ENCODE measurements around the gene LDHD.

Gene LDHD

DNA sequence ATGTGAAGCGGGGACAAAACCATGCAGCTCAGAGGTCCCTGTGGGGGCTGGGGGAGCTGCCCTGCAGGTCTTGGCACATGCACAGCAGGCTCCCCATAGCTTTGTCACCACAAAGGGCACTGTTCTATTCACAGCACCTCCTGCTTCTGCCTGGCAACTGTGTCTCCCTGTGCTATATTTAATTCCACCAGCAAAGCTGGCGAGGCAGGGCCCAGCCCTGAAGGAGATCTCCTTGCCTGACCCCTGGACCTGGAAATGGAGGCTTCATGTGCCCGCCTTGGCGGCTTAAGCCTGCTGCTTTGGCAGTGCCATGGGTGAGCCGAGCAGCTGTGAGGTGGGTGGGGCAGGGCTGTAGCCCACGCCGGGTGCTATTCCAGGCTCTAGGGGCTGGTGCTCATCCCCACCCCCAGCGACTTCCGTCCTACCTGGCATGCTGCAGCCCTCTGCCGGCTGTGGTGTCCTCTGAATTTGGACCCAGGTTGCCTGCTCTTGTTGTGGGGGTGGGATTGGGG lies 6.8 kb downstream of the LDHD start:
- Histone ChIP-seq H3K4me1 (ENCODE audit: insufficient read depth, insufficient read length) (peaks cover 47% of the 10 kb centered on the region), H3K36me3 (ENCODE audit: insufficient read depth, insufficient read length, low read length) (peaks cover 20% of the 10 kb centered on the region), H3K27me3 (ENCODE audit: insufficient read depth, insufficient read length) (no peaks in the 10 kb centered on the region), H3K9me3 (ENCODE audit: insufficient read depth, low read length) (no peaks in the 10 kb centered on the region), H3K4me3 (ENCODE audit: insufficient read length, low read depth) (no peak overlapping the region), H3K9ac (ENCODE audit: insufficient read length, low read depth) (peak overlapping the region; percentile 23)
- TF ChIP-seq ZNF274 (IDR thresholded peaks at IDR 0.05; ENCODE audit: low read depth, low read length), result no peak
- no peak for TF ChIP-seq YY1 (IDR thresholded peaks at IDR 0.05; ENCODE audit: insufficient read depth, insufficient read length)
- TF ChIP-seq SUZ12 (IDR thresholded peaks at IDR 0.05; ENCODE audit: extremely low read depth, insufficient read depth, insufficient read length), result no peak
- DNase-seq (ENCODE audit: low read depth, low spot score), result no peak

DNA sequence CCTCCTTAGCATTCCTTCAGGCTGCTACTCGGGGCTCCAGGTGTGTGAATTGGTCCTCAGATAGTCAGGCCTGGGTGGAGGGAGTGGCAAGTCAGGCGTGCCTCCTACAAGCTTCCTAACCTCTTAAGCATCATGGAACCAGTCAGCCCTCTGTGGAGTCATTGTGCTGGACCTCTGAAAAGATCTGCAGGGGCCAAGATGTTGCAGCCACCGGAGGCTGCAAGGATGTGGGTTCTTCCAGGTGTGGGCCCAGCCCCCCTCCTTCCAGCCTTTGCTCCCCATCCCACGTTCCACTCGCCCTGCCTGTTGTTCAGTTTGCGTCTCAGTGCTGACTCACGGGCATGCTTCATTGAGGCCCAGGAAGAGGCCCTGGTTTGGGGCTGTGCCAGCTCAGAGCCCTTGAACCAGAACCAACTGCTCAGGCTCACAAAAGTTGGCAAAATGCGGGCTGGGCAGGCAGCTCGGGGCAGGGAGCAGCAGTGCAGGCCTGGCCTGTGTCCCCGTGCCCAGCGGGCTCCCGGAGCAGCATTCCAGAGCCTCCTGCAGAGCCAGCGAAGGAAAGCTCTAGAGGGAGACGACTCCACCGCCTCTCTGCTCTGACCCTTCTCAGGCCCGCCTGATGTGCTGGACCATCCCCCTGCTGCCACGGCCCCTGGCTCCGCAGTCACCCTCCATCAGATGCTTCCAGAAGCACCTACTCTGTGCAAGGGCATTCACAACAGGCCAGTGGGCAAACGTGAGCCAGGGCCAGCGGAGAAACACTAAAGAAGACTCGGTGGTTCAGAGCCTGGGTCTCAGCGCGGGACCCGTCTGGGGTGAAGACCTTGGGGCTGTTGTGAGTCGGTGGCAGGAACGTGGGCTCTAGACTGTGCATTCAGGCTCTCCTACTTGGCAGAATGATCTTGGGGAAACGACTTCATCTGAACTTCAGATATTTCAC lies 7.5 kb downstream of the LDHD start:
- no peak overlapping the region for H3K4me3 ChIP-seq (ENCODE audit: insufficient read length, low read depth)

DNA sequence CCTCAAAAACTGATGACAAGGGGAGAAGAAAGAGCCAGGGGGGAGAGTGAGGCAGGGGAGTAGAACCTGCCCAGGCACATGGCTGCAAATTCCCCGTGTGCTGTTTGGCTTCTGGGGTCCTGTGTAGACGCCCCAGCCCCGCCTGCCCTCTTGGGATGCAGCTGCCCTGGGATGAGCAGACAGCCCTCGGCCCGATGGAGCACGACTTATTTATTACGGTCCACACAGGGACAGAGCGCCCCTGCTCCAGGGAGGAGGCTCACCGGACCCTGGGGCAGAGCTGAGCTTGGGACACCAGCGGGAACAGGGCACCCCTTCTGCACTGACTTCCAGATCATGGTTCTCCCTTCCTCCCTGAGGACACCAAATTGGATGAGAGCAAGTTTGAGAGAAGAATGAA lies 9.1 kb downstream of the LDHD start:
- Histone ChIP-seq H3K4me3 (ENCODE audit: insufficient read length, low read depth) (no peak overlapping the region), H3K9me3 (ENCODE audit: insufficient read depth, low read length) (no peaks in the 10 kb centered on the region), H3K9ac (ENCODE audit: insufficient read length, low read depth) (peak overlapping the region; percentile 7), H3K36me3 (ENCODE audit: insufficient read depth, insufficient read length, low read length) (peaks cover 26% of the 10 kb centered on the region), H3K27me3 (ENCODE audit: insufficient read depth, insufficient read length) (no peaks in the 10 kb centered on the region), H3K4me1 (ENCODE audit: insufficient read depth, insufficient read length) (peaks cover 30% of the 10 kb centered on the region)
- TF ChIP-seq ZNF274 (IDR thresholded peaks at IDR 0.05; ENCODE audit: low read depth, low read length), result no peak
- no peak for TF ChIP-seq YY1 (IDR thresholded peaks at IDR 0.05; ENCODE audit: insufficient read depth, insufficient read length)
- no peak for TF ChIP-seq SUZ12 (IDR thresholded peaks at IDR 0.05; ENCODE audit: extremely low read depth, insufficient read depth, insufficient read length)
- no peak for DNase-seq (ENCODE audit: low read depth, low spot score)

More for the DNA sequence above, 7.5 kb downstream of the LDHD start:
- H3K9ac ChIP-seq (ENCODE audit: insufficient read length, low read depth), result peak overlapping the region; percentile 46
- H3K4me1 ChIP-seq (ENCODE audit: insufficient read depth, insufficient read length), result peaks cover 43% of the 10 kb centered on the region
- H3K27me3 ChIP-seq (ENCODE audit: insufficient read depth, insufficient read length), result no peaks in the 10 kb centered on the region
- H3K9me3 ChIP-seq (ENCODE audit: insufficient read depth, low read length), result no peaks in the 10 kb centered on the region
- H3K36me3 ChIP-seq (ENCODE audit: insufficient read depth, insufficient read length, low read length), result peaks cover 26% of the 10 kb centered on the region
- TF ChIP-seq SUZ12 (IDR thresholded peaks at IDR 0.05; ENCODE audit: extremely low read depth, insufficient read depth, insufficient read length) (no peak), ZNF274 (IDR thresholded peaks at IDR 0.05; ENCODE audit: low read depth, low read length) (no peak), YY1 (IDR thresholded peaks at IDR 0.05; ENCODE audit: insufficient read depth, insufficient read length) (no peak)
- no peak for DNase-seq (ENCODE audit: low read depth, low spot score)

DNA sequence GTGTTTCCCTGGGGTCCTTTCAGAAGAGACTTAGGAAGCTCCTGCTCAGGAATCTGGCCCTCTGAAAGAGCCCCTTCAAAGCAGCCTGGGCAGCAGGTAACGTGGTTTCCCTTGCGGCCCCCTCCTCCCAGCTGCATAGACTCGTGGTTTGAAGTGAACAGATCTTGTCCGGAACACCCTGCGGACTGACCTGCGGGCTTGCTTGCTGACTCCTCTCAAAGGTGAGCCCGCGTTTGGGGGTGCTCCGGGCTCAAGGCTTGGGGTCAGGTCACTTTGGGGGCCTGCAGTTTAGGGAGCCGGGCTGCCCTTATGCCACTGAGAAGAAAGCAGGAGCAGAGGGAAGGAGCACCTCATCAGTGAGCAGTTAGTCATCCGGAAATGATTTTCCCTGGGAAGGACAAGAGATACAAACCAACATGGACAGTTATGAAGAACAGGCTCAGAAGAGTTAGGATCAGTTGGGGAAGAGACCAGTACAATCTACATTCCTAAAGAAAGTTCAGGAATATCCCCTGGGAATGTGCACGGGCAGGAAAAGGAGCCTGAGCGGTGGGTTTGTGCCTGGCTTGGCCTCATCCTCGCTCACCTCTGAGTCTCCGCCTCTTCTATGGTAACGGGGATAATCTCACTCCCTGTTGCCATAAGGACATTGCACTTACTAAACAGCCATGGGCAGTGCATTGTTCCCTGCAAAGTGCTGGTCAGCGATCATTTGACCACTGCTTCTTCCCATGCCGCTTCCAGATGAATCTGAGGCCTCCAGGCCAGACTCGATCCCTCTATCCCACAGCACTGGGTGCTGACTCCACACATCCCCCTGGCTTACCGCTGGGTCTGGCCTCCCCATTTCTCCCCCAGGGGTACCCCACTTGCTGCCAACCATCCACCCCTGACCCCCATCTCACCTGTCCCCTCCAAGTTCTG lies 10.0 kb downstream of the LDHD start:
- H3K36me3 ChIP-seq (ENCODE audit: insufficient read depth, insufficient read length, low read length), result peaks cover 33% of the 10 kb centered on the region
- no peaks in the 10 kb centered on the region for H3K27me3 ChIP-seq (ENCODE audit: insufficient read depth, insufficient read length)
- no peak overlapping the region for H3K9ac ChIP-seq (ENCODE audit: insufficient read length, low read depth)
- H3K9me3 ChIP-seq (ENCODE audit: insufficient read depth, low read length), result no peaks in the 10 kb centered on the region
- DNase-seq (ENCODE audit: low read depth, low spot score), result no peak
- TF ChIP-seq ZNF274 (IDR thresholded peaks at IDR 0.05; ENCODE audit: low read depth, low read length), result no peak
- TF ChIP-seq SUZ12 (IDR thresholded peaks at IDR 0.05; ENCODE audit: extremely low read depth, insufficient read depth, insufficient read length), result no peak
- no peak for TF ChIP-seq YY1 (IDR thresholded peaks at IDR 0.05; ENCODE audit: insufficient read depth, insufficient read length)
- H3K4me3 ChIP-seq (ENCODE audit: insufficient read length, low read depth), result no peak overlapping the region
- H3K4me1 ChIP-seq (ENCODE audit: insufficient read depth, insufficient read length), result peaks cover 24% of the 10 kb centered on the region

DNA sequence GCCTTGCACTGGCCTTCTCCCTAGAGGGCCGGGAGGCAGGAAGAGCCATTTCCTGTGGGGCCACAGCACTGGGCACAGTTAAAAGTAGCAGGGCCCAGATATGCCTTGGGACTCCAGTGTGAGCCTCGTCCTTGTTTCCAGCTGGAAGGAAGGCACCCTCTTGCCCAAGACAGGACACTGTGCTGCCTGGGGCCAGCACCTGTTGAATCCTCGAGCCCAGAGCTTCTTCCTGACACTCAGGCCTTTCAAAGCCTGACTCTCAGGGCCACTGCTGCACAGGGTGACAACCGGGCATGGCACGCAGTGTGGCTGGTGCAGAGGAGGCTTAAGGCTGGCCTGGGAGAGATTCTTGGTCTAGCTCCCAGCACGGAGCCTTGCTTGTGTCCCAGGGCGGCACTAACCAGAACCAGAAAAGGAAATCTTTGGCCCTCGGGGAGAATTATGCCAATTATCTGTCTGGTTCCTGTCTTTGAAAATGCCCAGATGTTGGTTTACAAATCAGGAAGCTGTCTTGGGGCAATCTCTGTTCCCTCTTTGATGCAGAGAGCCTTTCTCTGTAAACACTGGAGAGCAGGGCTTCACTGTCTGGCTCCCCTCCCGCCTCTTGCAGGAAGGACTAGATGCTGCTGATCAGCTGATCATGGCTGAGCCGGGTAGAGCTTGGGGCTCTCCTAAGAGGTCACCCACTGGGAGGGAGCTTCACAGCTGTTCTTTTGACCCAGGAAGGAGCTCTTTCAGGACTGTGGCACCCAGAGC lies 11.1 kb downstream of the LDHD start:
- DNase-seq (ENCODE audit: low read depth, low spot score), result no peak
- no peaks in the 10 kb centered on the region for H3K9me3 ChIP-seq (ENCODE audit: insufficient read depth, low read length)
- H3K4me3 ChIP-seq (ENCODE audit: insufficient read length, low read depth), result no peak overlapping the region
- H3K4me1 ChIP-seq (ENCODE audit: insufficient read depth, insufficient read length), result peaks cover 20% of the 10 kb centered on the region
- H3K36me3 ChIP-seq (ENCODE audit: insufficient read depth, insufficient read length, low read length), result peaks cover 33% of the 10 kb centered on the region
- peak overlapping the region; percentile 24 for H3K9ac ChIP-seq (ENCODE audit: insufficient read length, low read depth)
- no peak for TF ChIP-seq YY1 (IDR thresholded peaks at IDR 0.05; ENCODE audit: insufficient read depth, insufficient read length)
- no peak for TF ChIP-seq ZNF274 (IDR thresholded peaks at IDR 0.05; ENCODE audit: low read depth, low read length)
- no peak for TF ChIP-seq SUZ12 (IDR thresholded peaks at IDR 0.05; ENCODE audit: extremely low read depth, insufficient read depth, insufficient read length)
- H3K27me3 ChIP-seq (ENCODE audit: insufficient read depth, insufficient read length), result no peaks in the 10 kb centered on the region

DNA sequence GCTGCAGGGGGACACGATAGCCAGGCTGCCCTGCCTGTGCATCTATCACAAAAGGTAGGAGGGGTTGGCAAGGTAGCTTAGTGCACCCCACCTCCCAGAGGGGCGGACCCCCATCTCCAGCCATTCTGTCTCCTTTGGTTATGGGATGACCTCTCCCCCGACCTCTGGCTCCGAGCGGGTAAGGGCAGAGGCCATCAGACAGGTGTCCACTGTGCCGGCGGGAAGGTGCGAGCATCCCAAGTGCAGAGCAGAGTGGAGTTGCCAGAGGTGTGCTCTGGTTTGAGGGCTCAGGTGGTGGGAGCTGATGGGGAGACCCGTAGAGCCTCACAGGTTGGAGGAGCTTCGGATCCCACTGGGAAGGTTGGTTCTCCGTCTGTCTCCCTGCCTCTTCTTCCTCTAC lies 11.7 kb downstream of the LDHD start:
- TF ChIP-seq ZNF274 (IDR thresholded peaks at IDR 0.05; ENCODE audit: low read depth, low read length) (no peak), SUZ12 (IDR thresholded peaks at IDR 0.05; ENCODE audit: extremely low read depth, insufficient read depth, insufficient read length) (no peak), YY1 (IDR thresholded peaks at IDR 0.05; ENCODE audit: insufficient read depth, insufficient read length) (no peak)
- DNase-seq (ENCODE audit: low read depth, low spot score), result no peak
- H3K4me1 ChIP-seq (ENCODE audit: insufficient read depth, insufficient read length), result peaks cover 18% of the 10 kb centered on the region
- no peak overlapping the region for H3K4me3 ChIP-seq (ENCODE audit: insufficient read length, low read depth)
- H3K9me3 ChIP-seq (ENCODE audit: insufficient read depth, low read length), result no peaks in the 10 kb centered on the region
- H3K27me3 ChIP-seq (ENCODE audit: insufficient read depth, insufficient read length), result no peaks in the 10 kb centered on the region
- peaks cover 33% of the 10 kb centered on the region for H3K36me3 ChIP-seq (ENCODE audit: insufficient read depth, insufficient read length, low read length)
- peak overlapping the region; percentile 24 for H3K9ac ChIP-seq (ENCODE audit: insufficient read length, low read depth)

All from NT2/D1 (cell line).